MV-4-11 (cell line): ENCODE measurements around the gene AKR7A2.
"Not testable (repeated sequence)": the region's sequence is repeated elsewhere in the genome, so short reads cannot be mapped to it uniquely, and the experiment has no call there.

Experiments
- DNase-seq: peaks from one replicate; lab custom pipeline; 2025; lab: John Stamatoyannopoulos, UW

AKR7A2 gene

DNA sequence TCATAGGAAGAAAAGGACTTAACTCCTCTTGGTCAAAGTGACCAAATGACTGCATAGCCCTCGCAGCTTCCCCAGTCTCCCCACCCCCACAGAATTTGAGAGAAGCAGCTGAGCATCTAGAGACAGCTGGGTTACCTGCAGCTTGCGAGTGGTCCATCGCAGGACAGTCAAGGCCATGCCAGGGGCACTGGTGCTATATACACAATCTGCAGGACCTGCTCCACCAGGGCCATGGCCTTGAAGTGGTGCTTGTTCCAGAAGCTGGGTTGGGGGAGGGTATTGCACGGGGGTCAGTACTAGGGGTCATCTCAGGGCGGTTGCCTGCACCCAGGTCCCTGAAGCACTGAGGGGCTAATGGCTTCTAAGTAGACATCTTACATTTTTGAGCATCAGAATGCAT lies 49.9 kb downstream of the AKR7A2 start:
- DNase-seq = no peak

DNA sequence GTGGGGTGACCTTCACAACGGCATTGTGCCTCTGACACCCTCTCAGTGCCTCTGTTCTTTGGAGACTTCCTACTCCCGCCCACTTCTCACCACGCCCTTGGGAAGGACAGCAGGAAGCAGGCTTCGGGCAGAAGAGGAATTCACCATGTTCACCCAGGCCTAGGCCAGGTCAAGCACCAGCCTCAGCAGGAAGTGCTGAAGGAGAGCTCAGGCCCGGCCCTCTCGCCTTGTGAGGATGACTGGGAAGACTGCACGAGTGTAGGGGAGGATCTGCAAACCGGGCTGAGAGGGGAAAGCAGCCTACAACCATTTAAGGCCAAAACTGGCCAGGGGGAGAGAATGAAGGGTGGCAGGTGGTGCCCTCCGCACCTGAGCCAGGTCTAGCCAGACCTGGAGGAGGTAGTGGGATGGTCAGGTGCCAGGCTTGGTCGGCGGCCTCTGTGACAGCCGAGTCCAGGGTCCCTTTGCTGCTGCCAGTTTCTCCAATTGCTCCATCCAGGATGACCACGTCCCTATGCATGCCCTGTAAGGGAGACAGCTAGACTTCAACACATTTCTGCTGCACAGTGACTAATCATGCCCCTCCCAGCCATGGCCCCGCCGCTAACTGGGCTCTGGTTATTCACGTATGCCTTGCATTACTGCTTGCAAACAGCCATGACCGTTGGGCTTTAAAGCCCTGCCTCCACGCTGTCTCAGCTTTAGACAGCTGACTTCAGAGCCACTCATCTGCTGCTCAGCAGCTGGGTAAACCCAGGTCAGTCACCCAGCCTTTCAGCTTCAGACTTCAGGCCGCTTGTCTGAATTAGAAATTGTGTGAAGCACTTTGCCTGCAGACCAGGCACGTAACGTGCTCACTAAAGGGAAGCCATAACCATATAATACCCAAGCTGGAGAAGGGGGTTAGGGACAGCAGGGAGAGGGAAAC lies 51.5 kb downstream of the AKR7A2 start:
- peak; percentile 64 for DNase-seq

DNA sequence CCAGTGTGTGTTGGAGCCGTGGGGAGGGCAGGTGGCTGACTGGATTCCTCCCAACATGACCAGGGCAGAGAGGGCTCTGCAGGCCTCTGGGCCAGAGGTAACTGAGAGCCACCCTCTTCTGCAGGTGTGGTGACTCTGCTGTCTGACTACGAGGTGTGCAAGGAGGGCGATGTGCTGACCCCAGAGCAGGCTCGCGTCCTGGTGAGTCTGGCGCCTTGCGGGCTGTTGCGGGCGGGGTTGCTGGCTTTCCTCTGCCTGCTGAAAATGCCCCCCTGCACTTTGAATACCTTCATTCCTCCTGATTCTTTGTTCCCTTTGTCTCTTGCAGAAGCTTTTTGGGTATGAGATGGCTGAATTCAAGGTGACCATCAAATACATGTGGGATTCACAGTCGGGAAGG lies 53.6 kb downstream of the AKR7A2 start:
- no peak for DNase-seq

DNA sequence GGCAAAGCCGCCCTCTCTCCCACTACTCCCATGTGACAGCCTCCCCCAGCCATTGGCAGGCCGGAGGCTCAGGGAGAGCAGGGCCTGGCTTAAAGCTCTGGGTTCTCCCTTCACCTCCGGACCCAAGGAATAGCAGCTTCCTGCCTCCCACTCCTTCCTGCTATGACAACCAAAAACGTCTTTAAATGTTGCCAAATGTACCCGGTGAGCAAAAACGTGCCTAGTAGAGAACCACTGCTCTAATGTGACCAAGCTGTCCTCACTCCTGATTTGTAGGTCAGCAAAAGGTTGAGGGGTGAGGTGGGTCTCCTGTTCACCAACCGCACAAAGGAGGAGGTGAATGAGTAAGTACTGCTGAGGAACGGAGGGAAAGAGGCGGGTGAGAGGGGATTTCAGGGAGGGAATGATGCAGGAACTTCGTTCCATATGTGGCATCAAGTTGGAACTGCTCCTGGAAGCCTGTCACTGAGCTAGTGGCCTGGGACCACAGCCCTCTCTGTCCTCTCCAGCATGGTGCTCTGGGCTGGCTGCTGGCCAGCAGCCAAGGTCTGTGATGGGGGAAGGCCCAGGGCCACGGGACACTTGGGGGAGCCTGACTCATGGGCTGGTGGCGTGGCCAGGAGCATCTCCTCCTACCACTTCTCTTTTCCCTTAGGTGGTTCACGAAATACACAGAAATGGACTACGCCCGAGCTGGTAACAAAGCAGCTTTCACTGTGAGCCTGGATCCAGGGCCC lies 54.6 kb downstream of the AKR7A2 start:
- DNase-seq = peak; percentile 52

DNA sequence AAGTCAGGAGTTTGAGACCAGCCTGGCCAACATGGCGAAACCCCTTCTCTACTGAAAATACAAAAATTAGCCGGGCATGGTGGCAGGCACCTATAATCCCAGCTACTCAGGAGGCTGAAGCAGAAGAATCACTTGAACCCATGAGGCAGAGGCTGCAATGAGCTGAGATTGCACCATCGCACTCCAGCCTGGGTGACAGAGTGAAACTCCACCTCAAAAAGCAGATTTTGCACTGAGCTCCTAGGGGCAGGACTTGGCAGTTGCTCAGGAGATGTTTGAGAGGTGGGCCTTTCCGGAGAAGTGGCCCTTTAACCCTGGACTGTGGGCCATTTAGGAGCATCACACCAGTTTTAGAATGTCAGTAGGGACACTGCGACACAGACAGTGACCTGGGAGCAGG lies 55.6 kb downstream of the AKR7A2 start:
- not testable (repeated sequence) for DNase-seq

GRCh38 chr1:19255288-19255687 lies 56.7 kb downstream of the AKR7A2 start:
- no peak for DNase-seq

GRCh38 chr1:19254416-19254815 lies 57.5 kb downstream of the AKR7A2 start:
- DNase-seq = no peak
